CD4-positive, alpha-beta T cell treated with Interleukin-1 beta for 1 hour (primary cell): ENCODE data around the gene SEMA6A.

Experiments used
- DNase-seq, 2 donors: peaks; one replicate each; pipeline ENCODE4 v3.0.0-alpha.2; 2020 to 2022

The SEMA6A gene

DNA sequence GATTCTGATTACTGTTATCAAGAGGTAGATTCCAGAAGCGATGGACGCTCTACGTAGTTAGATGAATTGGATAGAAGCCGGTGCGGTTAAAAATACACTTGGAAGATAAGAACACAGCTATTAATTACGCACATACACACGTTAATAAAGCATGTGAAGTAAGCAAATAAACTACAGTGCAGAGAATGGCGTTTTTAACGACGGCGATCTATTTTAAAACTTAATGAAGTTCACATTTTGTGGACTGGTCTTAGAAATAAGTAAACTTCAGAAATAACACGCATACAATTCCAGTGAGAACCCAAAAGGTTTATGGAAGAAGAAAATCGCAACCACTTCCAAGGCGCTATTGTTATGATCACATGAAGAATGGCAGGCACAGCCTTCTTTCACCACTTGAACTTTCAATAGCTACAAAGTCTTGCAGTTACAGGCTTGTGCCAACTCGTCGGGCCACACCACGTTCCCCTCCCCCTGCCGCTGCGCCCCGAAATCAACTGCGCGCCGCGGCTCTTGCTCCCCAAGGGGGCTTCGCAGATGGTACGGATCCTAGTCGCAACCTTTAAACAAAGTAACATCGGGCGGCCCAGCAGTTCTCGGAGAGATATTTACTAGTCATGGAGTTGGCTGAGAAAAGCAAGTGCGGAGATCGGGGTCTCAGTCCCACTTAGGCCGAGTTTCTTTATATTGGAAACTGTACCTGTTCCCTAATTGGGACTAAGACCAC is 866 bp upstream of the SEMA6A start:
- no peak for DNase-seq

DNA sequence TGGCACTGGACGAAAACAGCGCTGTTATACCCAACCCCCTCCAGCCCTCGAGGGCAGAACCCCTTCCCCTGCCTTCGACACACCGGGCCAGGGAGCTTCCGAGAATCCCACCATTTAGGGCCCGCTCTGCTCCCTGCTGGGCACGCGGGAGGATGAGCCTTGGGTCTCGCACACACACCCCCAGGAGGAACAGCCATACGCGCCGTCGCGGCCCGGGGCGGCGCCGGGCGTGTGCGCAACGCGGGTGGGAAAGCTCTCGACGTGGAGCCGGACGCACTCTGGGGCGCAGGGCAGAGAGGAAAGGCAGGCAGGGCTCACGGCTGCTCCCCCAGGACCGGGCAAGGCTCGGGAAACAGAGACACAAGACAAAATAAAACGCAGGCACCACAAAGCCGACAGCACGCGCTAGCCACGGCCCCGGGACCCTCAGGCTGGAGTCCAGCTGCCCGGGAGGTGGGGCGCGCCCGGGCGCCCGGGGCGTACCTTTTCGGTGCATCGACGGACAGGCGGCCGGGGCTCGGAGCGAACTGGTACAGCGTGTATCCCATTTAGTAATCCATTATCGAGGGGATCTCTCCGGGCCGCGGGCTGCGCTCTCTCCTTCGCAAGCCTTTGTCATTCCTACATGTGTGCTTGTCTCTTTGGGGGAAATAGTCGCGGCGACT is 789 bp downstream of the SEMA6A start:
- no peak for DNase-seq

DNA sequence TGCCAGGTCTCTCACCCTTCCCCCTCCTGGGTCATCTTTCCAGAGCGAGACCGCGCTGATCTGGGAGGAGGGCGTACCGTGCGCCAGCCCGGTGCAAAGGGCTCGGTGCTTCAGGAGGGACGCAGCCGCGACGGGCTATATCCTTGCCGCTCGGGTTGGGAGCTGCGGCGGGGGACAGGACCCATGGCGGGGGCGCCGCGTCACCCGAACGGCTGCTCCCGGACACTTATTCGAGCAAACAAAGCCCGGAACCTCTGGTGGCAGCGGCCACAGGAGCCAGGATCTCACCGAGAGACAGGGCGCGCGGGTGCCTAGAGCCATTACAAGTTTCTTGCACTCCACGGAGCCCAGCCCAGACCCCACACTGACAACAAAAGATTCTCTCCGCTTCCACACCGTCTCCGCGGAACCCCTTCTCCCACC is 1.3 kb downstream of the SEMA6A start:
- no peak for DNase-seq

DNA sequence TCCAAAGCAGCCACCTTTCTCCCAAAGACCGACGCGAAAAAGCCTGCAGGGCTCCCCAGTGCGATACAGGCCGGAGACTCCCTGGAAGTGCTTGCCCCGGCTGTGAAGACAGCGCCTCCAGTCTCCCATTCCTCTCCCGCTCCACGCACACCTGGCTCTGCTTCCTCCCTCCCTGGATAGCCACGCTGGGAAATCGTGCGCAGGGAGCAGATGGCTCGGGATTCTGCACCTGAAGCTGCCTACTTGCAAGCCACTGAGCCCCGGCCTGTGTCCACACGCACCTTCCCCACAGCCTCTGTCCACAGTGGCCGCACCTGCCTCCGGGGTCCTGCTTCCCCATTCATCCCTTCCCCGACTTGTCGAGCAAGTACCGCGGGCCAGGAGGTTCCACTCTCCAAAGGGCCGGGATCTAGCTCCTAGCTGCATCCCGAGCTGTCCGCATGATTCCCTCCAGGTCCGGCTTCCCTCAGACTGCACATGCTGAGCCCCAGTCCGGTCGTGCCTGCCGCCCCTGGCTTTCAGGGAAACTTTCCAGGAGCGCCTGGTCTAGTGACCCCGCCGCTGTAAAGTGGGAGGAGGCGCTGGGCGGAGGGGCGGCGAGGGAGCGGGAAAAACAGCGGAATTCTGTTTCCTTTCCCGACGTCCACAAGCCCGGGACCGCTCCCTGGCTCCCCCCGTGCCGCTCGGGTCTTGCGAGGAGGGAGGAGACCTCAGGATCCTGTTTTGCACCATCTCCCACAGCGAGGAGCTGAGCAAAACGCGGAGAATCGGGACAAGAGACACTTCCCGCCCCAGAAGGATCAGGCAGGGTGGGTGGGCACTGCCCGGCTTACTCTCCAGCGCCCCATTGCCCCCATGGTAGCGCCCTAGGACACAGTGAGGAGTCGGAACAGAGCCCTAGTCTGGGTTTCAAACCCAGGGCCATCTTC is 2.0 kb downstream of the SEMA6A start:
- DNase-seq, result no peak

DNA sequence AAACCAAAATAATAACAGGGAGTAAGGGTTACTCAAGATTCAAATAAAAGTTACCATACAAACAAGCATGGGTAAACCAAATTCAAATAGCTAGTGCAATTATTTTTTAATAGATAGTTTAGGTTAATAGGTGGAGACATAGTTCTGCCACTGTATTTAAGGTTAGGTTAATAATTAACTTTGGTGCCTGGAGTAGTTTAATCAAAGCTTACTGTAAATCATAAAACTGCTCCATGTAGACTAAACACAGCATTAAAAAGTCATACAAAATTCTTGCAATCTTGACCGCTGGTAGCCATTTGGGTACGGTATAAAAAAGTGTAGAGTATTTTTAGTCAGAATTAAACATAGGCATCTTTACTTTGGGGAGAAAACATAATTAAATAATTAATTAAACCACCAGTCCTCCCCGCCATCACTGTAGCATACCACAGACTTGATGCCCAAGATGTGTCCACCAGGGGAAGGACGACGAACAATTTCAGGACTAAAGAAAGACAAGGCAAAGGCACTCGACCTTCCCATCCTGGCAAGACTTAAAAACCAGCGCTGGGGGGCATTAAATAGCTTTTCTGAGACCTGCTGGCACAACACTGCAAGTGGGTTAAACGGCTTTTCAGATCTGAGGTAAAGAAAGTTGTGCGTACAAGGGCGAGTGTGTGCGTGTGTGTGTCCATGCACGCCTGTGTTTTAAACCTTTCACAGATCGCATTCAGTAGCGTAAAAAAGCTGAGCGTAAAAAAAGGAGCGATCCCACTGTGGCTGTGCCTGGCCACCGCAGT is 2.9 kb downstream of the SEMA6A start:
- no peak for DNase-seq

DNA sequence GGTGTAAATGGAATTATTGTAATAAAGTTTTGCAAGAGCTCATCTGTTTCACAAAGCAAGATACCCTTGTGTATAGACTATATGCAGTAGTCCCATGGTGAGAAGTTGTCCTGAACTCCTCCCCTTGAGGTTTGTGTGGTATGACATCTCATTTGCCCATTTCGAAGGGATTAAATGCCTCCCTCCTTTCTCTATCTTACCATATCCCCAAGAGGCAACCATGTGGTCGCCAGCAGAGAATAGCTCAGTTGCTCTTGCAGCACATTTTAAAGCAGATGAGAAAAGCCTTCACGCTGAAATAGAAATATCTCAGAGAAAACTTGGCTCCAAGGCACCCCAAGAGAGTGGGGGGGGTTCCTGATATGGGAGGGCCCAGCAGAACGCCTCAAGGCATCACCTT is 4.6 kb downstream of the SEMA6A start:
- DNase-seq, result no peak

DNA sequence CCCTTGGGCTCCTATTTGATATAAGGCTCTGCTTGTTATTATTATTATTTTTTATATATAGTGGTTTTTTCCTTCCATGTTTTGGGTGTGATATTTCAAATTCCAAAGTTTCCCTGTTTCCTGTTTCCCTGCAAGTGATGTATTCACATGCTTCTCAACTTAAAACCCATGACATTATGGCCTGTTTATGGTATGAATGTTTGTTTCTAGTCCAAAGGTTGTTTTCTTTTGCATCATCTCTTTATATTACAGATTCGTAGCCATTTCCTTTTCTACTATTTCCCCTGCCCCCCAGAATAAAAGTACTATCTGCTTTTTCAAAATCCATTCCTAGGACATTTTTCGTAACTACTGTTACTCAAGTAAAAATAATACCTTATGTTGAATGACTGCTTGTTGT is 7.5 kb downstream of the SEMA6A start:
- DNase-seq, result no peak

DNA sequence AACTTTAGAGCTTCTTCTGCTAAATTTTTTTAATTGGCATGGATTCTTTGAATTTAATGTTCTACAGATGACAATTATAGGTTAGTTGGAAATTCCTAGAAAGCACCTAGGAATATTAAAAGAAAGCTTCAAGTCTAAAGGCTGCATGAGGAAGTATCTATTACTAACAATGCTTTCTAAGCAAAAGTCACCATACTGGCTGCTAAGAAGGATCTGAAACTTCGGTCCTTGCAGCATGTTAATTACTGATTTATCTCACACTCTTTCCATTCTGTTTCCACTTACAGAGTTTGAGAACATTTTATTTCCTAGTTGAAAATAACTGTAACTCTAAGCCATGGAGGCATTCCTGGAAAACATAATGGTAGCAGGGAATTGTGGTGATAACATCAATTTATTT is 8.4 kb downstream of the SEMA6A start:
- no peak for DNase-seq

DNA sequence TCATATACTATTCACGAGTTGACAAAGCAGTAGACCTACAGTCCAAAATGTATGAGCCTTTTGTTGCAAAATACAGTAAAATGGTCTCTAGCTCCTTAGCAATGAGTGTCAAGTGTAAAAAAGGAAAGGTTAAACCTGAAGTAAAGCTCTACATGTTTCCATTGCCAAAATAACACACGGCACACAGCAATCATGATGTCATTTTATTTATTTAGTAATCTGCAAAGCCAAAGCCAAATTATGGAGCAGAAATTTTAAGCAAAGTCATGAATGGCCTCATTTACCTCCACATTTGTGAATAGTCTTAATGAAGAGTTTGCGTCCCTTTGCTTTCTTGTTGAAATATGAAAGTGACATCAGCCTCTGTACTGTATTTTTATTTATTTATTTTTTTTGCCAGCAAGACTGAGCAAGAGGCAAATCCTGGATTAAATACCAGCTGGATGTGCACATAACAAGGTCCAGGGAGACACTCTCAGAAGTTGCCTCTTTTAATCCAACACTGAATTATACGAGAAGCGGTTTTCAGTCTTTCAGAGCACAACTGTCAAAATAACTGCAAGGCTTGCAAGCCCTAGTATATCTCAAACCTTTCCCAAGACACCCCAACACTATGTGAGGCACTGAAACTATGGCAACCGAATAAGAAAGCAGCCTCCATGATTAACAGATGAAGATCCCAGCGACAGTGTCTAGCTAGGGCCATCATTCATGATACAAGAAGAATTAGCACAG is 9.7 kb downstream of the SEMA6A start:
- DNase-seq, result no peak

DNA sequence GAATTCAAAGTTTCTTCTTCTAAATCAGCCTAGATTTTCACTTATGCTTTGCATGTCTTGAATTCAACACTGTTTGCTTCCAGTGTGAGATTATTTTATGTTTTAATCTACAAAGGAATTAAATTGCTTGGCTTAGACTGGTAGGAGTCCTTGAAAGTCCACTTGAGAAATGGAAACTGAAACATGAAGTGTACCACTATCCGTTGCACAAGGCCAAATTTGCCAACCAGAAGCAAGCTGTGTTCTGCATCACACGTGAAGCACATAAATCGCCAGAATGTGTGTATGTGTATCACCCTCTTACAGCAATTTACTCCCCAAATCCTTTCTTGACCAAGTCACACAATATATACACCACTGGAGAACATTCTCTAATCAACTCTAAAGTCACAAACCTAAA is 10.3 kb downstream of the SEMA6A start:
- no peak for DNase-seq

DNA sequence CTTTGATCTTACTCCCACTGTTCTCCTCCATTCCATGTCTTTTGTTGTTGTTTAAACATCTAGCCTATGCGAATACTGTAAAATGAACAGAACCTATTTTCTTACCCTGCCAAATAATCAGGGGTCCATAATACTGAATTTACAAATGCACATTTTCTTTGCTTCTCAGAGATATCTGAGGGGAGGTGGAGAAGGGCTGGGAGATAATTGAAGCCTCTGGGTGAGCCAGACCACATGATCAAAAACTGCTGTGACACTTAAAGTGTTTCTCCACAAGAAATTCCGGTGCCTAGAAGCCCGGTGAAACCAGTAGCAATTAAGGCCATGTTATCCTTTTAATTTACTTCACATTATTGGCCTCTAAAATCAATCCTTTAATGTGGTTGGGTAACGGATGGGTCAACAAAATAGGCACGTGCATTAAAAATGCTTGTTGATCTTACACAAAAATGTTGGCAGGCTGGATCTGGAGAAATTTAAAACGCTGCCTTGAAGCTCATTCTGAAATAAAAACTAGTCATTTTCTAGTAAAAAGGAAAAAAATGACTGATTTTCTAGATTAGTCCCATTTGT is 10.8 kb downstream of the SEMA6A start:
- DNase-seq, result no peak

DNA sequence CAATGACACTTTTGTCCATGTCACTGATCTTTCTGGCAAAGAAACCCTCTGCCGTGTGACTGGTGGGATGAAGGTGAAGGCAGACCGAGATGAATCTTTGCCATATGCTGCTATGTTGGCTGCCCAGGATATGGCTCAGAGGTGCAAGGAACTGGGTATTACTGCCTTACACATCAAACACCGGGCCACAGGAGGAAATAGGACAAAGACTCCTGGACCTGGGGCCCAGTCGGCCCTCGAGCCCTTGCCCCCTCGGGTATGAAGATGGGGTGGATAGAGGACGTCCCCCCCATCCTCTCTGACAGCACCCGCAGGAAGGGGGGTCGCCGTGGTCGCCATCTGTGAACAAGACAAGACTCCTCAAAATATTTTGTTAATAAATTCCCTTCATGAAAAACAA is 12.0 kb downstream of the SEMA6A start:
- no peak for DNase-seq

DNA sequence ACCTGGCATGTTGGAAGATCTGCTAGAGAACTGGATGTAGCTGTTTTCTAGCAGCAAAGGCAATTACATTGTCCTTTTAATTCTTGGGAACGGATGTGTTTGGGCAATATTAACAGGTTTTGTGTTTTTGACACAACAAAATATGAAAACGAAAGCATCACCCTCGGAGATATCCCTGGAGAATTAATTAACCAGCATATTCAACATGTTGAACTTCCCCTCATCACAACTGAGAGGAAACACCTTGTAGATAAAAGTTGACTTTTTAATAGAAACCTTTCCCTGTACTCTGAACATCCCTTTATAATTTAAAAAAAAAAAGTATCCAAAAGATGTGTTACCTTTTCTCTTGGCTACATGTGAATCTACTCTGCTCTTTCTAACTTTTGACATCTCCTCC is 13.0 kb downstream of the SEMA6A start:
- DNase-seq, result no peak

DNA sequence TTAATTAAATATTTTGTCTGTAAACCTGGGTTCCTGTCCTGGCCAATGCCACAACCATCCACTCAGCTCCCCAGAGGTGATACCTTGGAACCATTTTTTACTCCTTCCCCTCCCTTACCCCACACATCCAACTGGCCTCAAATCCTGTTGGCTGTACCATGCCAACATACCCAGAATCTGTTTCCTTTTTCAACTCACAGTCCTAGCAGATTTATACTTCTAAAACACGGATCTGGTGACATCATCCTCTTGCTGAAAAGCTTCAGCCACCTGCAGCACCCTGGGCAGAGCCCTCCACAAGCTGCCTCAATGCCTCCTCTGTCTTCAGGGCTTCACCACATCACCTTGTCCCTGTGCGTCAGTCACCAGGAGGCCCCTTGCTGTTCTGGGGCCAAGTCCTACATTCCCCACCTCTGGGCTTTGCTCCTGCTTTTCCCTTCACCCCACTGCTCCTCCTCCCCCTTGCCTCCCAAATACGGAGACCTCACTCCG is 14.9 kb downstream of the SEMA6A start:
- DNase-seq, result no peak

DNA sequence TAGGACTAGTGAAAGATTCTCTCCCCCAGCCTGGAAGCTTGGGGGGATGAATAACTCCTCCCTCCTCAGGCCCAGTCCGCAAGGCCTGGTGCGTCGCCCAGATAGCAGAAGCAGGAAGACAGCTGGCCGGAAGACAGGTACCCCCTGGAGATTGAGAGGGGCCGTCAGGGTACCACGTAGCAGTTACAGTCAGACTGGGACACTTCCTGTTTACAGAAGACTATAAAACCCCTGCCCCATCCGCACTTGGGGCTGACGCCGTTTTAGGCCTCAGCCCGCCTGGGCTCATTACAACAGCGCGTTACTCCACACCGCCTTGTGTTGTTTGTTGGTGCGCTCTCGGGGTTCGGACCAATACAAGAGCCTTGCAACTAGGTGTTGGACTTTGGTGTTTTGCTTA is 15.4 kb downstream of the SEMA6A start:
- no peak for DNase-seq

DNA sequence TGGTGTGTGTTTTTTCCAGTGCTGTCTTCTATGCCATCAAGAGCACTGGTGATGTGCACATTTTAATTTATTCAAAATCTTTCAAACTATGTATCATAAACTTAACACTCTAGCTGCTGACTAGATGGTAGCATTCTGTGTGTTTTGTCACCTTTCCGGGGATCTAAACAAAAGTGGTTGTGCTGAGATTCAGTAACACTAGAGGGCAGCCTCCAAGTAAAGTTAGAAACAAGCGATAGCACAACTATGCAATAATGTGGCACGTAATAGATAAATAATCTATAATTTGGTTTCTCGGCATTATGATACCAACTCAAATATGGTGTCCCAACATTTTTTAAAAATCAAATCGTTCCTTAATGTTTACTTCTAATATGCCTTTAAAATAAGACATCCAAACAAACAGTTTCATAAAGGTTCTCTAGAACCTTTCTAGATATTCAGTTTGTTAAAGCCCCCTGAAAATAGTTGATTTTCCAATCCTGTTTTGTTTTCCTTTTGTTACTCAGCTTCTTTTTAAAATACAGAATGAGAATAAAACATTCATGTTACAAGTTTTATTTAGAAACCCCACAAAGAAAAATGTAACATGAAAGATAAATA is 16.9 kb downstream of the SEMA6A start:
- DNase-seq, result no peak

DNA sequence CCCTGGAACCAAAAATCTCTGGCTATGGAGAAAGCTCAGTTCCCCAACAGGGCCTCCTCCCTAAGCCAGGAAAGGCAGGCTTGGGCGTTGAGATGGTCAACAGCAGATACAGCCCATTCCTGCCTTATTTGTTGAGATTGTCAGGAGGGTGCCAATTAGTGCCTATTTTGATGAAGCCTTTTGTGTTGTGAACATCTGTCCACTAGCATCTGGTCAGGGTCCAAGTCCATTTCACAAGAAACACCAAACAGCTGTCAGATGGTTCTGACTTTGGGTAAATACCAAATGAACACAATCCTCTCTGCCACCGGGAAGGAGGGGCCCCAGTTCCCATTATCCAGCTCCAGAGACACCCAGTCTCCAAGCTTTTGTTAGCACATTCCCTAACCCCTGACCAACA is 19.9 kb downstream of the SEMA6A start:
- DNase-seq, result no peak

DNA sequence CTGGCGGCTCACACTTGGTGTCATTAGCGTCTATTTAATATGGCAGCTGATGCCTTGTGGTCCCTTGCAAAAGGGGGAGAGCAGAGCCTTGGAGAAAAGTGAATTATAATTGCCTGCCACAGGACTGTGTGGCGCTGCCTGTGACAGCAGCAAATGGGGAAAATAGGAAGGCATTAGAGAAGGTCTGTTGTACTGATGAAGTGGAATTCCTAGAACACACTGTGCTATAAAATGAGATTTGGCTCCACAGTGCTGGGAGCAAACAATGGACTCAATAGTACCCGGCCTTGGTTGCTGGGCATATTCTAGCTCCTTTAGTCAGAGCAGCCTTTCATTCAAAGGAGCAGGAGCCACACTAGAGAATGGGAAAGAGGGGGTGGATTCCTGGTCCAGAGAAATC is 21.3 kb downstream of the SEMA6A start:
- no peak for DNase-seq

DNA sequence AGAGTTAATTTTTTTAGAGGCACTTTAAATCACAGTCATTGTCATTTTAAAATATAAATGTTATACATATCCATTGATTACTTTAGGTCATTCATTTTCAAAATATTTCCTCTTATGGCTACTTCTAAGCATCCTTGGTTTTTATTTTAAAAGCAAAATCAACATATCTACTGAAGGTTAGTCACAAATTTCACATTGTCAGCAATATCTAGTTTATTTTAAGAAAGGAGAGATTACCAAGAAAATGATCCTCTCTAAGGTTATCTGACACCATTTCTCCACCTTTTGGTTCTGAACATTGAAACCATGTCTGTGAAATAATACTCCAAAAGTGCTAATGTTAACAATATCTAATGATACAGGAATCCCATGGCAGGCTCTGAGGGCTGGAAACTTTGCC is 24.5 kb downstream of the SEMA6A start:
- no peak for DNase-seq

DNA sequence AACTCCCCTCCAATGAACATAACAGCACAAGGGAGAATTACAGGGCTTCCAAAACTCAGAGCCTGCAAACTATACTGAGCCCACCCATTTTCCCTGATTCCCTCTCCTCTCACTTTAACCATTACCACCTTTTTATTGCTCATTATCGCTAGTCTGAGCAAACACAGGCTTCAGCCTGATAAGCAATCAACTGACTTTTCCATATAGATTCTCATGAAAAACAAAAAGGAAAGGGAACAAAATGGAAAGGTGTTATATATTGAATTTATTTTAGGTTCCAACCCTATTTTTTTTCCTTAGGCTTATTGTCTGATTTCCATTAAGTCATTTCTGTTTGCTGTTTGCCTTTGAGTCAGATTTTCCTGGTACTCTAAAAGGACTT is 27.9 kb downstream of the SEMA6A start:
- no peak for DNase-seq

DNA sequence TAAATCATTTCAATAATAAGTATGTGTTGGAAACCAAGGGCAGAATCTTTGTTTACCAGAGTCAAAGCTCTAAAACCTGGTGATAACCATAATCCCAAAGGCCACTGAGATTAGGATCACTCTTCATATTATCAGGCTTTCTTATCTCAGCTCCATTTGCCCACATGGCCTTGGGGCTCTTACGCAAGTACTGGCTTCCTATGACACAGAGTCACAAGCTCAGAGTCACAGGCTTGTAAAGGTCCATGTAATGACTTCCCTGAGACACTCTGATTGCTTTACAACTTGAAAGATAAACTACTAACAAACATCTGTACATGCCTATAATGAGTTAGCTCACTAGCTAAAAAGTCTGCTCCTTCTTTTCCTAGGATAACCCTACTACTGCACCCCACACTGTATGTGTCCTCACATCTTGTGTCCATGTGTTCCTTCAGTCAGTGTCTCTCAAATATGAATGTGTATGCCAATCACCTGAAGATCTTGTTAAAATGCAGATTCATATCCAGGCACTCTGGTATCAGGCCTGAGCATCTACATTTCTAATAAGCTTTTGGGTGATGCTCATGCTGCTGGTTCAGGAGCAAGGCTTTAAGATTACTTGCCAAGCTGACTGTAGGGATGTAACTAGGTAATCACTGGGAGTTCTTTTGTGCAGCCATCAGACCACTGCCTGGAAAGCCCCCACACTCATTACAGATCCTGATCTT is 28.4 kb downstream of the SEMA6A start:
- DNase-seq, result no peak
